Muscle layer of duodenum (tissue), 2 donors: Measurements from ENCODE around the gene TBC1D12.
"Not testable (repeated sequence)": the region's sequence is repeated elsewhere in the genome, so short reads cannot be mapped to it uniquely, and the experiment has no call there.

ENCODE experiments used
- H3K27ac ChIP-seq: one replicate; pipeline ENCODE4 v1.7.0; 2013; ENCODE audit warnings: mild to moderate bottlenecking, low read length
- H3K27me3 ChIP-seq: one replicate; pipeline ENCODE4 v1.7.0; 2013; ENCODE audit warnings: low read depth, mild to moderate bottlenecking, control low read depth, low read length
- H3K36me3 ChIP-seq, 2 donors: one replicate each; pipeline ENCODE4 v1.7.0; 2013; ENCODE audit warnings: low read length in 2 of 2, control low read depth in 1 of 2, mild to moderate bottlenecking in 1 of 2; ENCODE audit not compliant: insufficient read depth in 2 of 2, control insufficient read depth in 1 of 2
- H3K4me1 ChIP-seq, 2 donors: one replicate each; pipeline ENCODE4 v1.7.0; 2013; ENCODE audit warnings: low read length in 2 of 2, mild to moderate bottlenecking in 2 of 2, control low read depth in 1 of 2, moderate library complexity in 1 of 2; ENCODE audit not compliant: insufficient read depth in 2 of 2, control insufficient read depth in 1 of 2
- H3K4me3 ChIP-seq, 2 donors: one replicate each; pipeline ENCODE4 v1.7.0; 2013; ENCODE audit warnings: low read length in 2 of 2, low read depth in 1 of 2, mild to moderate bottlenecking in 1 of 2
- H3K9me3 ChIP-seq, 2 donors: one replicate each; pipeline ENCODE4 v1.7.0; 2013; ENCODE audit warnings: low read length in 2 of 2, control low read depth in 1 of 2, mild to moderate bottlenecking in 1 of 2; ENCODE audit not compliant: control insufficient read depth in 1 of 2
- donor health status: healthy.

The TBC1D12 gene

GRCh38 chr10:94546901-94547185 lies 144.5 kb downstream of the TBC1D12 start:
- Histone ChIP-seq H3K9me3 (no peaks in the 10 kb centered on the region), H3K27ac (no peak overlapping the region), H3K36me3 (no peaks in the 10 kb centered on the region), H3K27me3 (no peaks in the 10 kb centered on the region), H3K4me1 (peaks cover 8 to 10% of the 10 kb centered on the region in 2 donors), H3K4me3 (peak overlapping the region in 1 of 2 donors; percentile 94)

- no peaks in the 10 kb centered on the region for H3K36me3 ChIP-seq
- H3K27me3 ChIP-seq, result no peaks in the 10 kb centered on the region
- H3K9me3 ChIP-seq, result no peaks in the 10 kb centered on the region
- H3K4me3 ChIP-seq, result no peak overlapping the region
- peaks cover 8 to 10% of the 10 kb centered on the region in 2 donors for H3K4me1 ChIP-seq
- no peak overlapping the region for H3K27ac ChIP-seq
Observed at GRCh38 chr10:94549221-94549620, 146.9 kb downstream of the TBC1D12 start.

DNA sequence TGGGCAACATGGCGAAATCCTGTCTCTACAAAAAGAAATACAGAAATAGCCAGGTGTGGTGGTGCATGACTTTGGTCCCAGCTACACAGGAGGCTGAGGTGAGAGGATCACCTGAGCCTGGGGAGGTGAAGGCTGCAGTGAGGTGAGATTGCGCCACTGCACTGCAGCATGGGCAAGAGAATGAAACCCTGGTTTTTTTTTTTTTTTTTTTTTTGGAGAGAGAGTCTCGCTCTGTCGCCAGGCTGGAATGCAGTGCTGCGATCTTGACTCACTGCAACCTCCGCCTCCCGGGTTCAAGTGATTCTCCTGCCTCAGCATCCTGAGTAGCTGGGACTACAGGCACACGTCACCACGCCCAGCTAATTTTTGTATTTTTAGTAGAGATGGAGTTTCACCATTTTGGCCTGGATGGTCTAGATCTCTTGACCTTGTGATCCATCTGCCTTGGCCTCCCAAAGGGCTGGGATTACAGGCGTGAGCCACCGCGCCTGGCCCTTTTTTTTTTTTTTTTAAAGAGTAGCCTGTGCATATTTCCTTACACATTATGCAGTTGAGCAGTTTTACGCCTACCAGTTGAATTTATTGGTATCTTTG lies 165.5 kb downstream of the TBC1D12 start:
- H3K9me3 ChIP-seq, H3K27ac ChIP-seq, H3K4me3 ChIP-seq, H3K4me1 ChIP-seq, H3K36me3 ChIP-seq, H3K27me3 ChIP-seq: not testable (repeated sequence)

DNA sequence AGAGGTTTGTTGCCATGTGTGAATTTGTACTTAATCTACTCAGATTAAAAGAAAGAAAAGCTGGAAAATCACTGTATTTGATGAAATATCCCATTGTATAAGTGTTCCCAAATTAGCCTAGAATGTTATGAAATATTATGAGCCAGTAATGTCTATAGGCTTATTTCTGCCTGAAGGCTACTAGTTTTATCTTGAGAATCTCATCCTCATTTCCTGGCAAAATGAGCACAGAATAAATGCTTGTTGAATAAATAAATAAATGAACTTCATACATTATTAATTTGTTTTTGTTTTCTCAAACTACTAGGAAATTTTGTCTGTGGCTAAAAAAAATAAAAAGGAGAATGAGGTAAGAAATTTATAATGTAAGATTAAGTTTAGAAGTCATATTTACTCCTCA lies 168.7 kb downstream of the TBC1D12 start:
- Histone ChIP-seq H3K27ac (no peak overlapping the region), H3K27me3 (no peaks in the 10 kb centered on the region), H3K9me3 (no peaks in the 10 kb centered on the region), H3K4me3 (no peak overlapping the region), H3K36me3 (no peaks in the 10 kb centered on the region), H3K4me1 (no peaks in the 10 kb centered on the region)

GRCh38 chr10:94571528-94571927 lies 169.2 kb downstream of the TBC1D12 start:
- Histone ChIP-seq H3K4me1 (no peaks in the 10 kb centered on the region), H3K36me3 (no peaks in the 10 kb centered on the region), H3K9me3 (no peaks in the 10 kb centered on the region), H3K27ac (no peak overlapping the region), H3K27me3 (no peaks in the 10 kb centered on the region), H3K4me3 (no peak overlapping the region)

- H3K27me3 ChIP-seq, result no peaks in the 10 kb centered on the region
- no peaks in the 10 kb centered on the region for H3K36me3 ChIP-seq
- H3K4me3 ChIP-seq, result no peak overlapping the region
- no peak overlapping the region for H3K27ac ChIP-seq
- no peaks in the 10 kb centered on the region for H3K4me1 ChIP-seq
- no peaks in the 10 kb centered on the region for H3K9me3 ChIP-seq
Observed at GRCh38 chr10:94578790-94579189, 176.4 kb downstream of the TBC1D12 start.

DNA sequence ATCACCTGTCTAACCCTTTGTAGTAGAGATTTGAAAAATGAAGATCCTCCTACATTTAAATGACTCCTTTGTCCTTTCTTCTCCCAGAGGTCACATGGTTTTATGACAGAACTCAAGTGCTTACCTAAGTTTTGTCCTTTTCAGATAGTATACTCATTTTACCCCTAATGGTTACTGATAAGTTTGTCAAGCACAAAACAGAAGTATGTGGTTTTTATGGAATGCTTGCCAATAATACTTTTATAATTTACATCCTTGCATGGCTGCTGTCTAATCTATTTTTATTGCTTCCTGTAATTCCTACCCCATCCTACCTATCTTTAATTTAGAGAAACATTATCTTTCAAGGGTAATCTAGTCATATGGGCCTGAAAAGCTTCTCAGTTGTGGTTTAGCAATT lies 180.8 kb downstream of the TBC1D12 start:
- no peaks in the 10 kb centered on the region for H3K36me3 ChIP-seq
- no peaks in the 10 kb centered on the region for H3K4me1 ChIP-seq
- no peaks in the 10 kb centered on the region for H3K9me3 ChIP-seq
- H3K27ac ChIP-seq, result no peak overlapping the region
- no peaks in the 10 kb centered on the region for H3K27me3 ChIP-seq
- no peak overlapping the region for H3K4me3 ChIP-seq
